Measurements from ENCODE around the gene DCPS. TPM values are rescaled to one million over a fixed set of nuclear protein-coding genes. Genes with fewer than 3 reads are reported as not detected.
"Not testable (repeated sequence)": the region's sequence is repeated elsewhere in the genome, so short reads cannot be mapped to it uniquely, and the experiment has no call there.

DCPS gene
- total RNA-seq, 1 donor from 2014 or later, result 16.0 TPM

DNA sequence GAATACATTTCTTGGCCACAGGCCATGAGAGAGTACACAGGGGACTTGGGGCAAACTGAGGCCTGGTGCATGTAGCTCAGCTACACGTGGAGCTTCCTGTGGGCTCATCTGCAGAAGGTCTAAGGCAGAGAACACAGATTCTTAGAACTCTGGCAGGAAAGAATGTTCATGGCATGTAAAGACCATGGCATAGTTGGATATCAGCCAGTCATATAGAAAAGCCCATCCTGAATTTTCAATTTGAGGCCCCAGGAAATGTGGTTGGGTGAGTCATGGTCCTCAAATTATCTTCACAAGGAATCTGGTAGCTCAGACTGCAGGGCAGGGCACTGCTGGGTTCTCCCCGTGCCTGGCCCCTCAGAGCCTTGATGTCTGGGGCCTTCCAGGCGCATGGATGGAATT is 37.9 kb downstream of the DCPS start:
- DNase-seq (ENCODE audit: extremely low read depth, low read depth, low spot score), result no peak

DNA sequence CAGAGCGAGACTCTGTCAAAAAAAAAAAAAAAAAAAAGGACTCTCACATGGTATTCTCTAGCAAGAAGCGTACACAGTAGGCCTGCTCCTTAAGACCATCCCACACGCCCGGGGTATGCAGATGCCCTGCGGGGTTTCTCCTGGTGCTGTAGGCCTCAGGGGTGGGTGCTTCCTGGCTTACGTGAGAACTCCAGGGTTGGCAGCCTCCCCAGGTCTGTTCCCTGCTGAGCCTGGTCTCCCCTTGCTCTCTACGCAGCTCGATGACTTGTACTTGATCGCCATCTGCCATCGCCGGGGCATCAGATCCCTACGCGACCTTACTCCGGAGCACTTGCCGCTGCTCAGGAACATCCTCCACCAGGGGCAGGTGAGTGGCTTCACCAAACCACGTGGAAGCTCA is 39.2 kb downstream of the DCPS start:
- no peak for DNase-seq (ENCODE audit: extremely low read depth, low read depth, low spot score)

DNA sequence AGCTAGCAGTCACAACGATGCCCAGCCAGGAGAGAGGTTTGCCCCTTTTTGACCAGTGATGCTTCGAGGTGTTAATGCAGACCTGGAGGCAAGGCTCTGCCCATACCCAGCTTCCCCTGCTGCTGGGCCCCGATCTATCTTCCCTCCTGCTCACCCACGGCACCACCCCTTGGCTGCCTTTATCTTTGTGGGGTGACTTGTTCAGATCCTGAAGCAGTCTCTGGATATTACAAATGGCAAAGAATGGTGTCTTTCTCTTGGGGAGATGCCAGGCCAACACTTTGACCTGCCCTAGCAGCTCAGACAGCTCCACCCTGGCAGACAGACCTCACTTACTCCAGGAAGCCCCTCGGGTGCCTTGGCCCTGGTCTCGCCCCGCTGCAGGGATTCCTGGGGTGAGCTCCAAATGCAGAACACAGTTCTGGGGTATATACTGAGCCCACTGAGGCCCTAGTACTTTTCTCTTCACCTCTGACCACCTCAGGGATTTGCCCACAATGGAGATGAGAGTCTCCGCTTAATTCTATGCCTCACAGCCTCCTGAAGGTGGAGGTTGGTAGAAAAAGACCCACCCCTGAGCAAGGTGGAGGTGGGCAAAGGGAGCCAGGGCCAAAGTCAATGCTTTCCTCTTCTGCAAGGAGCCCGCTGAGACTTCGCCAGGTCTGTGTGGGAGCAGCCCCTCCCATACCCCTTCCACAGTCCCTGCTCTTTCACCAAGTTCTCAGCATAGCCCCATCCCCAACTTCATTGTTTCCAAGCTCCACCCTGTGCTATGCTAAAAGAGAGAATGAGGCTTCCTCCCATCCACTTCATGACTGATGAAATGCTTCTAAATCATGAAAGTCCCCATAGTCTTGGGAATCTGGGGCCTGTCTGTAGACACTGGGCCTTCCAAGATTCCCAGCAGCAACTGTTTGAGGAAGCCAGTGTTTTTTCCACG is 40.6 kb downstream of the DCPS start:
- no peak for DNase-seq (ENCODE audit: extremely low read depth, low read depth, low spot score)

DNA sequence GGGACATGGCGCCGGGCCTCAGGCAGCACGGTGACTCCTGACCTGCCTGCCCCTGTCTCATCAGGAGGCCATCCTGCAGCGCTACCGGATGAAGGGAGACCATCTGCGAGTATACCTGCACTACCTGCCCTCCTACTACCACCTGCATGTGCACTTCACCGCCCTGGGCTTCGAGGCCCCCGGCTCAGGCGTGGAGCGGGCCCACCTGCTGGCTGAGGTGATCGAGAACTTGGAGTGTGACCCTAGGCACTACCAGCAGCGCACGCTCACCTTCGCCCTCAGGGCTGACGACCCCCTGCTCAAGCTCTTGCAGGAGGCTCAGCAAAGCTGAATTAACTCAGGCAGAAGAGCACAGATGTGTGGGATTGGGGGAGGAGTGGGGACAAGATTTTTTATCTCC is 41.4 kb downstream of the DCPS start:
- no peak for DNase-seq (ENCODE audit: extremely low read depth, low read depth, low spot score)

DNA sequence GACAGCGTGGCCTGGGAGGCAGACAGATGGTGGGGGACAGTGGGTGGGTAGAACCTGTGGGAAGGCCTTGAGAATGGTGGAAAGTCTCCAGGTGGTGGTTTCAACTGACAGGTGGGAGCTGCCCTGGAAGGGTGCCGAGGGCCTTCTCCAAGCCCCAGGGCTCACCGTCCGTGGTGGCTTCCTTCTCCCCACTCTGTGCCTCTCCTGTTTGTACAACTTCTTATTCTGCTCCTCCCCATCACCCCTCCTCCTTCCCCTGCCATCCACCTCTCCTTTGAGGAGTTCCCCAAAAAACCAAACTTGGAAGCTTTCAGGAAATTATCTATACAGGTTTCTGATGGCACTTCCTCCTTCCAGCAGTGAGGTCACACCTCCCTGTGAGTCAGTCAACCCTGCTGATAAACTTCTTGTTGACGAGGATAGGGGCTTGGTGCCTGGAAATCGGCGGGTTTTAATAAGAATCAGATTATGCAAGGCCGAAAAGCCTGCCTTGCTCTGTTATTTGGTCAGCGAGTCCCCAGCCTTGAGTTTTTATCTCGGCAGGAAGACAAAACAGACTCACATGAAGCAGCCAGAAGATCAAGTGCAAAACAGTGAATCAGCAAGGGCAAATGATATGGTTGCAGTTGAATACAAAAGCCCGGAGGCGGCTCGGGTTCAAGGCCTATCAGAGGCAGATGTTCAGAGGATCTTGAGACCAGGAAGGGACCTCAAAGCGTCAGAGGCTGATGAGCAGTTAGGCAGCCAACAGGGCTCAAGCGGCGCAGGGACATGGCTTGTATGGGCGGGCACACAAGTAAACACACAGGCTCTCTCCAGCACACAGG is 42.1 kb downstream of the DCPS start:
- DNase-seq (ENCODE audit: extremely low read depth, low read depth, low spot score), result no peak

DNA sequence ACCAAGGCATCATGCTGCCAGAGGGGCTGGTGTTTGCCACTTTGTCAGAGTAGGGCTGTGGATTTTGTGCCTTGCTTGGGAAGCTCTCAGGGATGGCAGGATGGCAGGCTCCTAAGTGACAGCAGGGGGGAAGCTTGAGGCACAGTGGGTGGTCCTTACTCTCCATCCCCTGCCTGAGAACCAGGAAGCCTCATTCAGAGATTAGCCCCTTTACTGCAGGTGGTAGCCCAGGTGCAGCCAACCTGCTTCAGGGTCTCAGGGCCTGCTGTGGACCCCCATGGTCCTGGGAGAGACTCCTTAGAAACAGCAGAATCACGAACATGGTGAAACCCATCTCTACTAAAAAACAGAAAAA is 42.7 kb downstream of the DCPS start:
- no peak for DNase-seq (ENCODE audit: extremely low read depth, low read depth, low spot score)

DNA sequence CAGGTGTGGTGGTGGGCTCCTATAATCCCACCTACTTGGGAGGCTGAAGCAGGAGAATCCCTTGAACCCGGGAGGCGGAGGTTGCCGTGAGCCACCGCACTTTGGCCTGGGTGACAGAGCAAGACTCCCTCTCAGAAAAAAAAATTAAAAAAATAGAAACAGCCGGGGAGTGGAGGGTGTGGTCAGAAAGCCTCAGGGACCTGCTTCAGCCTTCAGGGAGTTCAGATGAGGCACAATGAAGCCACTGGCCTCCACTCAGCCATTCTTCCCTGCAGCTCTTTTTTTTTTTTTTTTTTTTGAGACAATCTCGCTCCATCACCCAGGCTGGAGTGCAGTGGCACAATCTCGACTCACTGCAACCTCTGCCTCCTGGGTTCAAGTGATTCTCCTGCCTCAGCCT is 43.1 kb downstream of the DCPS start:
- DNase-seq (ENCODE audit: extremely low read depth, low read depth, low spot score), result not testable (repeated sequence)

DNA sequence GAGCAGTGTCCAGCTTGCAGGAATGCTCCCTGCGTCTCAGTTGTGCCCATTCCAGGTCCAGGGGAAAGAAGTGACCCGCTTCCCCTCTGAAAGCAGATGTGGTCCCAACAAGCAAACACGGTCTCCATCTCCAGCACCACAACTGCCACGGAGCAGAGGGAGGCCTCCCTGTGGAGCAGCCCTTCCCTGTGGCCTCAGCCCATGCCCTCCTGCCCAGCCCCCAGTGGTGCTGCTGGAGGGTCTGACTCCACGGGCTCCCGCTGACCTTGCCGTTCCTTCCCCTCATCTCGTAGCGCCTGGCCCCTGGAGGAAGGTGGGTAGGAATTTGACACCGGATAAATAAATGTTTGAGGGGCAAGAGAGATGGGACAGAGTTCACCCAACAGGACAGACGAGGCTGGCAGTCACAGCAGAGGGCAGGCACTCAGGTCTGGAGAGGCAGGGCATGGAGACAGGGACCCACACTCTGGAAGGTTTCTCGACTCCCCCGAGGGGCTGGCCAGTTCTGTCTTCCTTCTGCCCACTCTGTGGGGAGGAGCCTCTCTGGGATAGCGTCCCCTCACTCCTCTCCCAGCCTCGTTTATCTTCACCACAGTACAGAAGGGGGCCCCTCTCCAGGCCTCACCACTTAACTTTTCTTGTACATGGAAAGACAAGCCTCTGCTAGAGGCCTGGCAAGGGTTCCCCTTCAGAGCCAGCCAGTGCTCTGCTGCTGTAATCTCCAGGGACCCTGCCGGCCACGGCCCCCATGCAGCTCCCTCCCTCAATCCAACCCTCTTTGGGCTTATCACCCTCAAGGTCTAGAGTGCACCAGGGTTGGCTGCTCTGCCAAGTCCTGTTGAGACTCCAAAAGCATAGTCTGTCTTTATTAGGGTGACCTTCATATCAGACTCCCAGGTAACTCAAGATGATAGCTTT is 44.1 kb downstream of the DCPS start:
- no peak for DNase-seq (ENCODE audit: extremely low read depth, low read depth, low spot score)

DNA sequence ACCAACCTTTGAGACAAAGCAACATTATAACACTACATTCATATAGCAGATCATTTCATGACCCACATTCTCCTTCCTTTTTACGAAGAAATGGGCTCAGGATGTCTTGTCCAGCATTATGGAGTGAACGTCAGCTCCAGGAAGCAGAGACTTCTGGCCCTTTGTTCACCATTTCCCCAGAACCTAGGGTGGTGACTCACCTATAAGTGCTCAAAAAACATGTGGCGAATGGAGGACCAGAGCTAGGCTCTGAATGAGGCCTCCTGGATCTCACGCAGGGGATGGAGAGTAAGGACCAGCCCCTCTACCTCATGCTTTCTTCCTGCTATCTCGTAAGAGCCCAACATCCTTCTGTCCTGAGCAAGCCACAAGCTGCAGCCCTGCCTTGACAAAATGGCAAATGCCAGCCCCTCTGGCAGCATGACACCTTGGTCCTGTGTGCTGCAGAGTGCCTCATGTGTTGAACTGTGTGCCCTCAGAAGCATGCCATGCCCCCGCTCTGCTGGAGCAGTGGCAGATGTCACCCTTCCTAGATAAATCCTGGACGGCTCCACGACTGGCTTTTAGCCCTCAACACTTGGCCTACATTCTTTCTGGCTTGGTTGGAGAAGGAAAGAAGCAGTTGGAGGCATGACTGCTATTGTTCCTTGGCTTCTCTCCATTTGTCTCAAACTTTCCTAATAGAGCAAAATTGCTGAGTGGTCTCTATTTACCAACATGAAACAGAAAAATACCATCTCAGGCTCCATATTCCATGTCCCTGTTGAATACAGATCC is 45.1 kb downstream of the DCPS start:
- no peak for DNase-seq (ENCODE audit: extremely low read depth, low read depth, low spot score)

DNA sequence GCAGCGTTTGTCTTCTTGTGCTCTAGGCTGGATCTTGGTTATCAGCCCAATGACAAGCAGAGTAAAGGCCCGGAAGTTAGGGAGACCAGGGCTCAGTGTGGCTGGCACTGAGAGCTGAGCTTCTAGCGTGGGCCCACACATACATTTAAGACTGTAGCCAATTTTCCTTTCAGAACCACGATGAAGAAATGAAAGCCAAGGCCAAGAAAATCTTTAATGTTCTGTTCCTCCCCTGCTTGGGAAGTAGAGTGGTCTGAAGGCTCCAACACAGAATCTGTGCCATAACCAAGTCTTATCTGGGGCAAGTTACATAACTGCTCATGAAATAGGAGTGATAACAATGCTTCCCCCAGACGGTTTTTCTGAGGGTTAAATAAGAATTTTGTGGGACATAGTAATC is 47.0 kb downstream of the DCPS start:
- no peak for DNase-seq (ENCODE audit: extremely low read depth, low read depth, low spot score)

DNA sequence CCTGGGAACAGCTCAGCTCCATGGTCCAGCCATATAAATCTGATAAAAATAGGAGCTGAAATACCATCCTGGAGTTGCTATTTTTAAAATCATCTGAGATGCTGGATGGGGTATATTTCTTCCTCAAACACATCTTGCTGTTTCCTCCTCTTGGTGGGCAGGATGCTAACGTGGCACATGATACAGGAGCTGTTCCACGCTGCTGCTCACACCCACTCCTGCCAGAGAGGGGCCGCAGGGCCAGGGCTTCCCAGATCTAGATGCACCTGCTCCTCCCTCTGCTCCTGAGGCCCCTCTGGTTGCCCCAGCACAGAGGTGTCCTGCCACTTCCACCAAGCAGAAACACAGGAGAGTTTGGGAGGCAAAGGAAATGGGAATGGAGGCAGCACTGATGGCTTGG is 48.3 kb downstream of the DCPS start:
- DNase-seq (ENCODE audit: extremely low read depth, low read depth, low spot score), result no peak

DNA sequence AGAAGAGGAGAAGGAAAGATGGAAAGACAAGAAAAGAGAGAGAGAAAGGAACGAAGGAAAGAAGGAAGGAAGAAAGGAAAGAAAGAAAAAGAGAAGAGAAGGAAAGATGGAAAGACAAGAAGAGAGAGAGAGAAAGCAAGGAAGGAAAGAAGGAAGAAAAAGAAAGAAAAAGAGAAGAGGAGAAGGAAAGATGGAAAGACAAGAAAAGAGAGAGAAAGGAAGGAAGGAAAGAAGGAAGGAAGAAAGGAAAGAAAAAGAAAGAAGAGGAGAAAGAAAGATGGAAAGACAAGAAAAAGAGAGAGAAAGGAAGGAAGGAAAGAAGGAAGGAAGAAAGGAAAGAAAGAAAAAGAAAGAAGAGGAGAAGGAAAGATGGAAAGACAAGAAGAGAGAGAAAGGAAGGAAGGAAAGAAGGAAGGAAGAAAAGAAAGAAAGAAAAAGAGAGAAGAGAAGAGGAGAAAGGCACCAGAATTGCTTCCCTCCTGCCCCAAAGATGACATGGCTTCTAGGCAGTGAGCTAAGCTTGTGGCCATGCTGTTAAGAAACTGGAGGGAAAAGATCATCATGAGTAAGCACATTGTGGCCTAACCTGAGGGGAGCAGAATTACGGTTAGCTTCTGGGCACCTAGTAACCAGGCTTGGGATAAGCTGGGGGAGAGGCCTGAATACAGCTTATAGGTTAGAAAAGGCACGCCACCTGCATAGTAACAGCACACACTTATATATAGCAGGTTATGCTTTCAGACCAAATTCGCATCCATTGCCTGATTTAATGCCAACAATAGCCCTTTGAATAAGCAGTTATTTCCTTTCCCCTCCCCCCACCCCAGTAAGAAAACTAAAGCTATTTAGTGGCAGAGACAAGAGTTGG is 49.3 kb downstream of the DCPS start:
- DNase-seq (ENCODE audit: extremely low read depth, low read depth, low spot score), result no peak

DNA sequence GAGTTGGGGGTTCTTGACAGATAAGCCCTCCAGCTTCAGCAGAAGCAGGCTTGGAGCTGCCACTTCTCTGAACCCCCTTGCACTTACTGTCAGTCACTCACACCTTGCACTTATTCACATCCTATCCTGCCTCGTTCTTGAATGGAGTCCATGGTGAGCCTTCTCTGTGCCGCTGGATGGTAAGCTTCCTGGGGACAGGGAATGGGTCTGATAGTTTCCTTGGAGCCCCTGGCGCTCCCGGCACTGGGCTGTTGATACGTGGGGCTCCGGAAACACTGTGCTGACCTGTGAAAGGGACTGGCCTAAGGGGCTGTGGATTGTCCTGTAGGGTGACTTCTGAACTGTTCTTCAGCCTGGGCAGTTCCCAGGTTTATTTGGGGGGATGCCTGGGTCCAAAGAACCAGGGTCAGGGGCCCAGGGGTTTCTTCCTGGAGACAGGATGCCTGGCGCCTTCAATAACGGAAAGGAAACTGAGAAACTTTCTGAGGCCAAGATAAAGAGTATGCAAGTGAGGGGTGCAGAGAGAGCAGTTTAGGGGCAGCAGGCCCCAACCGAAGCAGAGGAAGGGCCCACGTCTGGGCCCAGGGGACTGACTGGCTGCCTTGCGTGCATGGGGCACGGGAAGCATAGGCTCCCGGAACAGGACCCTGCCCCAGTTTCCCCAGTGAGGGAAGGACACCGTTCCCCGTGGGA is 50.9 kb downstream of the DCPS start:
- DNase-seq (ENCODE audit: extremely low read depth, low read depth, low spot score), result no peak

DNA sequence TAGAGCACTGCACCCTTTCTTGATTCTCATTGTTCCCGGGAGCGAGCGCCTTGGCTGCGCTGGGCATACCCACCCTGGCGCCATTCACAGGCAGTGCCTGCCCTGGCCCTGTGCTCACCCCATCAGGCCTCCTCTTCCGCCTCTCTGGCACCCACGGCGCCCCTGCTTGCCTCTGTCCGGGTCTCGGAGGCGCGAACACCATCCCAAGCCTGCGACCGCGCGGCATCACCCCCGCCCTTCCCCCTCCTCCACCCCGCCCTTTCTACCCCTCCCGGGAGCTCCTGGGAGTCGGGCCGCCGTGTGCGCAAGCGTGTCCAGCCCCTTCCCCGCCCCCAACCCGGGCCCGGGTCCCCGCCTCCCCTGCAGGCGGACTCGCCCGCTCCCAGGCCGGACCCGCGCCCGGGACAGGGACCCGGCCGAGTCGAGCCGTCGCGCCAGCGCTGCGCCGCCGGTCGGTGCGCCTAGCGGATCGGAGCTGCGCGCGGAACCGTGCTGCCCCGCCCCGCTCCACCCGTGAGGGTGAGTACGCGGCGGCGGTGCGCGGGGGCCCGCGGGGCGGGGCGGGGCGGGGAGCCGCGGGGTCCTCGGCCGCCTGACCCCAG is 51.6 kb downstream of the DCPS start, which contains the start of gene ST3GAL4:
TSS of gene ST3GAL4 (plus strand) at position 363 of the 602 bp plus-strand sequence. CDS start 50,470 bp downstream, outside the sequence.
- no peak for DNase-seq (ENCODE audit: extremely low read depth, low read depth, low spot score)

DNA sequence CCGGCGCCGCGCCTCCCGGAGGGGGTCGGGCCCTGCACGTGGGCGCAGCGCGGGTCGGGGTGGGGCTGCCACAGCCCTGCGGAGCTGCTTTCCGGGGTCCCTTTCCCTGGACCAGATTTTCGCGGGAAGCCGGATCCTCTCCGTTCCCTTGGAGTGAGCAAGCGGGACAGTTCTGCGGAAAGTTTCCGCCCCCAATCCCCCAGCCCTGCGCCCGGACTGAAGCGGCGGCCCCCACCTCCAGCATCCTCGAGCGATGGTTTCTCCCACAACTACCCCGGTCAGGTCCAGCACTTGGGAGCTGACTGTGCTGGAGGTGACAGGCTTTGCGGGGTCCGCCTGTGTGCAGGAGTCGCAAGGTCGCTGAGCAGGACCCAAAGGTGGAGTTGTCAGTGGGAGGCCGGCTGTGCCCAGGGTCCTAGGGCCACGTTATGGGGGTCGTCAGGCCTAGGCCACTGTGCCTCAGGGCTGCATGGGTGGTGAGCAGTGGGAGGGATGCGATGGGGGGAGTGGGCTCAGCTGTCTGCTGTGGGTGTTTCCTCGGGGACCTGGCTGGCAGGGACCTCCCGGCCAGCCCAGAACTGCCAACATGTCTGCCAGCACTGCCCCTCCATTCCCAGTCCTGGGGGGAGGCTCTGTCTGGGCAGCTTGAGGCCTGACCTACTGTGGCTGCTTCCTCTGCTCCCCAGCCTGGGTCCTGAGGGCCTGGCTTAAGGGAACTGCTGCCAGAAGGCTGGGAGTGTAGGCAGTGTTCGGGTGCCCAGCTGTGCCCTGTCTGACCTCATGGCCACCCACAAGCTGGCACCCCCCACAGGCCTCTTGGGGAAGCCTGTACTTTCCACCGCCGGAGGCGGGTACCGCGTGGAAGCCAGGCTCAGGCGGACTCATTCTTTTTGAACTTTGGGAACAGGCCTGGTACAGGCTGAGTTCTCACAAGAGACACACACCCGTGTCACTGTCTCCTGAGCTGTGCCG is 52.4 kb downstream of the DCPS start:
- no peak for DNase-seq (ENCODE audit: extremely low read depth, low read depth, low spot score)

DNA sequence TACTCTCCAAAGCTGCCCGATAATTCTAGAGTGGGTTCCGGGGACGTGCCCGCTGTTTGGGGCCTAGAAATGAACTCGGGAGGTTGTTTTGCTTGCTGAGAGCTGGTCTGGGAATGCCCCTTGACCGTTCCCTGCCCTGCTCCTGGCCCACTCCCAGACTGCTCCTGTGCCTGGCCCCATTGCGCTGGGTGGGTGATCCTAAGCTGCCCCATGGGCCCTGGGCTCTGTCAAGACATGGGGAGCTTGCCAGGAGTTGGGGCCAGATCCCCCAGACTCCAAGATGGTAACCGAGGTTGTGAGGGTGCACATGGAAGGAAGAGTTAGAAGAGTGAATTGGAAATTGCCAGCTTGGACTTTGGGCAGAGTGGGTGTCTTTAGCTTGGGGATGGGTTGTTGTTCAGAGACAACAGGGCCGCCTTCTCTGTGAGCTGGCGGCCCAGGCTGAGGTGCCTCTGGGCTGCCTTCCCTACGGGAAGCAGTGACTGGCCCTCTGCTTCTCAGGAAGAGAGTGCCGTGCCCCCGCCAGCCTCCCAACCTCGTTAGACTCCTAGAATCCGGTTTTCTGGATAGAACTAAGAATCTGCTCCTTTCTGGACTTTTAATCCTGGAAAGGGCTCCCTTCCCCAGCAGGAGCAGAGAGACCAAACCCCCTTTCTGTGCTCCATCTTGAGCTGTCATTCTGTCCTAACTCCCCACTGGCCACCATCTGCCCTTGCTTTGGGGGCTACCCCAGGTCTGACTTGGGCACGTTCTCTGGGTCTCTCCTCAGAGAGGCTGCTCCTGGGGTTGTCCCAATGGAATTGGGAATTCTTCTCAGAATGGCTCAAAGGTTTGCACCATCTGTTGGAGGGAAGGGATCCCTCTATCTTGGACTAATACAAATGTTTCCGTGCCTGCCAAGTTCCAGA is 53.4 kb downstream of the DCPS start:
- no peak for DNase-seq (ENCODE audit: extremely low read depth, low read depth, low spot score)
